AG20443 (cell line): ENCODE measurements around the gene BEND3.
"Not testable (repeated sequence)": the region's sequence is repeated elsewhere in the genome, so short reads cannot be mapped to it uniquely, and the experiment has no call there.

ENCODE experiments used
- DNase-seq: peaks from one replicate; pipeline ENCODE4 v3.0.0; 2012; ENCODE audit warnings: low spot score, mixed read lengths

BEND3 gene

DNA sequence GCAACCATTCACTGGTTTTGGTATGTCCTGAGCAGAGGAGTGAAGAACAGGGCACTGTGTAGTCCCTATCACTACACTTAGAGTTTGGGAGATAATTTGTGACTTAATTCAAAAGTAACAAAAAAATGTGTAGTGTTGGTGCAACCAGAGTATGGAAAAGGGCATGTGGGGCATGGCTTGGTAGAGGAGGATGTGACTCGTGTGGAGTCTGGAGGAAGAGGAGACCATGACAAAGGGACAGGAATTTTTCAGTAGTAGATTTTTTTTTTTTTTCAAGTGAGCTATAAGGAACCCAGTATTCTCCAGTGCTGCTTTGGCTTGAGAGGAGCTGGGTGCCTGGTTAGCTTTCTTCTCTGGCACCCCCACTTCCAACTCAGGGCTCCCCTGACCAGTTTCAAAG is 82.2 kb downstream of the BEND3 start:
- no peak for DNase-seq

DNA sequence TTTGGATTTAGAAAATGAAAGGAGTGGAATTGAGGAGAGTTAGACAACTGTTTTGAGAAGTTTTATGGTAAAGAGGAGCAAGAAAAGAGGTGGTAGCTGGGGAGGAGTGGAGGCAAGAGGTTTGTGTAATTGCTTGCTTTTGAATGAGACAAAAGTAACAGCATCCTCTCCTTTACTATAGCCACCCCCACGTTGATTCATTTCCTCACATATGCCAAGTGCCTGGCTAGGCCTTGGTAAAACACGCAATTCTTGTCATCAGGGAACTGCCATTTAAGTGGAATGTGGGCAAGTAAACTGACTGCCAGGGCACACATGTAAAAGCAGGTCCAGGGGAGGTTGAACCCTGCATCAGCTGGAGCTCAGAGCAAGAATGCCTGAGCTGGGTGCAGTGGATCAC is 83.3 kb downstream of the BEND3 start:
- DNase-seq, result no peak

DNA sequence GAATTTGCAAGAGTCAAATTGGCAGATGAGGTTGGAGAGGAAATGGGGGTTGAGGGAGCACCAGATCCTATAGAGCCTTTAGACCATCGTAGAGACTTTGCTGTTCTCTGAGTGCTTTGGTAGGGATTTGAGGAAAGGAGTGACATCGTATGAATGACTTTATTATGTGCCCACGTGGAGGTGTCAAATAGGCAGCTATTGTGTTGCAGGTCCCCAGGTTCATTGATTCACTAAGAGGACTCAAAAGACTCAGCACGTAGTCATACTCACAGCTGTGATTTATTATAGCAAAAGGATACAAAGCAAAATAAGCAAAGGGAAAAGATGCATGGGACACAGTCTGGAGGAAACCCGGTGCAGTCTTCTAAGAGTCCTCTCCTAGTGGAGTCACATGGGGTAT is 85.2 kb downstream of the BEND3 start:
- DNase-seq, result no peak

DNA sequence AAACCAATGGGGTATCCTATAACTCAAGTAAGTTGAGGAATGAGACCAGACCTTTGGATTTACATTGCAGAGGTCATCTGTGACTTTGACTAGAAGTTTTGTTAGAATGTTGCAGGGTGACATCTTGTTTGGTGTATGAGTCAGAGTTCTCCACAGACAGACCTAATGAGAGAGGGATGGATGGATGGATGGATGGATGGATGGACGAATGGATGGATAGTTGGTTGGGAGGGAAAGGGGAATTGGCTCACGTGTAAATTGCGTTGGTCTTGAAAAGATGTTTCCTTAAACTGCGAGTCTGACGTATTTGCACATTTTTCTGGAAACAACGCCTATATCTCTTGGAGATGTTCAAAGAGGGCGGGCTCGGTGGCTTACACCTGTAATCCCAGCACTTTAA is 88.3 kb downstream of the BEND3 start:
- DNase-seq, result no peak

DNA sequence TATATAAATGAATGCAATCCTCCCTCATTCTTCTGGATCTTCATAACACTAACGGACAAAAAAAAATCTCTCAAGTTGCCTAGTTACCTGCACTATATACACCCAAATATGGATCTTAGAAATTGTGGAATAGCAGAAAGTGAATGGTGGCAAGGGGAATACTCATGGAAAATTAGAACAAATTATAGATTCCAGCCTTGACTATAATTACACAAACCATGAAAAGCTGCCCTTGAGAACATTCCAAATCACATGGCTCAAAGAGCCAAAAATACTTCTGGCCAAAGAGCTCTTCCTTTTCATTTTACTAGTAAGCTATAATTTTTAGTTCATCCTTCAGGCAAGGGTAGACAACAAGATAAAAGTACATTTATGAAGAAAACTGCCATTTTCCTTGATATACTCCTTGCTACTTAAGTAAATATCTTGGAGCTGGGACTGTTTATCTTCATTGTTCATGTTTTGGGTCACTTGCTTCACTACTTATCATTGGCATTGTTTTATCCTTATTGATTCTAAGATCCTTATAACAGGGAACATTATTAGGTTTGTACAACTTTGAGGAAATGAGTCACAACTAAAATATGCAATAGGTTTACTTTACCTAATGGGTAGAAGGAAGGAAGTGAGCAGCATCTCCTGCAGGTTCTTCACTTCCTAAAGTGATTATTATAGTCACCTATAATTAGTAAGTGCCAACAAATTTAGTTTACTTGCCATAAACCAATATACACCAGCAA is 93.7 kb downstream of the BEND3 start:
- DNase-seq, result no peak

DNA sequence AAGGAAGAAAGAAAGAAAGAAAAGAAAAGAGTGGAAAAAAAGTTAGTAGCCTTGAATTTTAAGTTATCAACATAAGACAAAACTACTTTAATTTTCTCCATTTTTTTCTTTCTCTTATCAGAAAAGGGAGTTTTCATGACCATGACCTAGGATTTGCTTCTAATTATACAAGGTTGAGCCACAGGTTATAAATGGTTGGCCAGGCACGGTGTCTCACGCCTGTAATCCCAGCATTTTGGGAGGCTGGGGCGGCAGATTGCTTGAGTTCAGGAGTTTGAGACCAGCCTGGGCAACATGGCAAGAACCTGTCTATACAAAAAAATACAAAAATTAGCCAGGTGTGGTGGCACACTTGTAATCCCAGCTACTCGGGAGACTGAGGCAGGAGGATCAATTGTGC is 95.1 kb downstream of the BEND3 start:
- DNase-seq, result no peak

DNA sequence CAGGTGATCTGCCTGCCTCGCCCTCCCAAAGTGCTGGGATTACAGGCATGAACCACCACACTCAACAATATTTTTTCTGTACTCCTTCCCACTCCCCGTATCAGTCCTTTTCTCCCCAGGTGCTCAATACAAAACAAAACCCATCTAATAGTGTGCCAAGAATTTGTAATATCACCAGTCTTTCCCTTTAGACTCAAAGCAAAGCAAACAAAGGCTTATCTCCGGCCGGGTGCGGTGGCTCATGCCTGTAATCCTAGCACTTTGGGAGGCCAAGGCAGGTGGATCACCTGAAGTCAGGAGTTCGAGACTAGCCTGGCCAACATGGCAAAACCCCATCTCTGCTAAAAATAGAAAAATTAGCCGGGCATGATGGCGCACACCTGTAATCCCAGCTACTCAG is 95.7 kb downstream of the BEND3 start:
- not testable (repeated sequence) for DNase-seq

DNA sequence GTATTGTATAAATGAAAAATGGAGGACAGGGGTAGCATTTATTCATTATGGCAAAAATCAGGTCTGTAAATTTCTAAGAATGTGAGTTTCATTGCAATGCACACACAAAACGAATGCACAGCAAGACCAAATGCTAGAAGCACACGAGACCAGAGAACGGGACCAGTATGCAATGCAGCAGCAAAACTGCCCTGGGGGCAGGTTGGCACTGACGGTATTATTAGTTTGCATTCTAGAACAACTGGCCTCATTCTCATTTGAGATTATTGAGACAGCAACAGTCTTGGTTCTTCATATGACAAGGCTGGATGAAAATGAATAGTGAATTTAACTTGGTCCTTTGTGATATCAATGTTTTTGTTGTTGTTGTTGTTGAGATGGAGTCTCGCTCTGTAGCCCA is 96.3 kb downstream of the BEND3 start:
- DNase-seq, result no peak
